GM19463 (cell line): ENCODE results near the gene MRPL58.
A peak's percentile ranks its signal among the peaks of the same experiment; 100 is the strongest.

Experiments
- ATAC-seq: cut with Tn5 transposase; IDR thresholded peaks from one replicate; pipeline ENCODE4 v1.9.1; 2021; ENCODE audit warnings: mild to moderate bottlenecking, moderate library complexity; ENCODE audit not compliant: unreplicated experiment

Gene MRPL58

DNA sequence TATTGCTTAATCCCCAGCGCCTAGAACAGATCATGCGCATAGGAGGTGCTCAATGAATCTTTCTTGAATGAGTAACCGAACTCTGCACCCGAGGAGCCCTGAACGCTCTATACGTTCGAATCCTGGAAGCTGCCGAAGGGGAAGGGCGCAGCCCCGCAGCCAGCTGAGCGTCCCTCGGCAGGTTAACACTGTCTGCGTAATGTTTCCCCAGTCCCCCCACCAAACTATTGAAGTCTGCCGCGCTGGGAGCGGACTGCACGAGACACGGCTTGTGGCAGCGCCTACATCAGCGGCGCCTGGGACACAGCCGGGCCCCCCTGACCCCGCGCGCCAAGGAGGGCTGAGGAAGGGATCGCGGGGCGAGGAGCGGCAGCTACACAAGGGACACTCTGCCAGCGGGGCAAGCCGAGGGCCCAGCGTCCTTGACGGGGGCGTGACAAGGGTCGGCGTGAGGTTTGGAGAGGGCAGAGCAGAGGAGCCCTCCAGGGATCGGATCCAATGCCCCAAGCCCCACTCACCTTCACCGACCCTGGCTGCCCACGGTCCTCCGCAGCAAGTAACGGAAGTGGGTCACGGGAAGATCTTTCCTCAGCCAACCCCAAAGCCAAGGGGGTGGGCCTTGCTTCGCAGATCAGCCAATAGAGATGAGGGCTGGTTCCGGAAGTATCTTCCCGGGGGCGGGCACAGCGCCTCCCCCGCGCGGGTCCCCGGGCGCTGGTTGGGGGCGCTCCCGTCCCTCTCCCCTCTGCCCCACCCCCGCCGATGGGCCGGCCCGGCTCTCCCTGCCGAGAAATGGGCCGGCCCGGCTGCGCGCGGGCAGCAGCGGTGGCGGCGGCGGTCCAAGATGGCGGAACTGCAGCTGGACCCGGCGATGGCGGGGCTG, 34.2 kb downstream of the MRPL58 start, which contains the start of the genes ATP5PD and KCTD2:
Gene ATP5PD (minus strand): TSS at position 563 of the 883 bp plus-strand sequence. CDS start 4,319 bp downstream, outside the sequence.
Gene KCTD2 (plus strand): TSS at position 819 of the 883 bp plus-strand sequence. CDS start 26 bp downstream, at position 845.
- peak; percentile 92 for ATAC-seq

DNA sequence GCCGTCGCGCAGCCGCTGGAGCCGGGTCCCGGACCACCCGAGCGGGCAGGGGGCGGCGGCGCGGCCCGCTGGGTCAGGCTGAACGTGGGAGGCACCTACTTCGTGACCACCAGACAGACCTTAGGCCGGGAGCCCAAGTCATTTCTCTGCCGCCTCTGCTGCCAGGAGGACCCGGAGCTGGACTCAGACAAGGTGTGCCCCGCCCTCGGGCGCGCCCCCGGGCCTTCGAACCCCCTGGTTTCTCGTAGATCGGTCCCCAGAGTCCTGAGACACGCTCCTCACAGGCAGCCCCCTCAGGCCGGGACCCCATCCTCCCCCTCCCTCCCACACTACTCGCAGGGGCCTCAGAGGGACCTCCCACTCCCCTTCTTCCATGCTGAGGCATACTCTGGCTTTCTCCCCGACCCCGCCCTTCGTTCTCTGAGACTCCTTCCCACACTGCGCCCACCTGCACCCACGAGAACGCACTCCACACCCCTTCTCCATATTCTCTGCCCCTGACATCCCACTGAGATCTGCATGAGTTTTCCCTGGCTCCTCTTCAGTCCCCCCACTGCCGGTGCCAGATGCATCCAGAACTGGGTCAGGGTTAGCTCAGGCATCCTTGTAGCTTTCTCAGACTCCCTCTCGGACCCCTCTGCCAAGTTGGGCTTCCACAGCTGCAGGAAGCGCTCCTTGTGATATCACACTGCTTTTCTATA, 35.1 kb downstream of the MRPL58 start:
- ATAC-seq, result peak; percentile 12

DNA sequence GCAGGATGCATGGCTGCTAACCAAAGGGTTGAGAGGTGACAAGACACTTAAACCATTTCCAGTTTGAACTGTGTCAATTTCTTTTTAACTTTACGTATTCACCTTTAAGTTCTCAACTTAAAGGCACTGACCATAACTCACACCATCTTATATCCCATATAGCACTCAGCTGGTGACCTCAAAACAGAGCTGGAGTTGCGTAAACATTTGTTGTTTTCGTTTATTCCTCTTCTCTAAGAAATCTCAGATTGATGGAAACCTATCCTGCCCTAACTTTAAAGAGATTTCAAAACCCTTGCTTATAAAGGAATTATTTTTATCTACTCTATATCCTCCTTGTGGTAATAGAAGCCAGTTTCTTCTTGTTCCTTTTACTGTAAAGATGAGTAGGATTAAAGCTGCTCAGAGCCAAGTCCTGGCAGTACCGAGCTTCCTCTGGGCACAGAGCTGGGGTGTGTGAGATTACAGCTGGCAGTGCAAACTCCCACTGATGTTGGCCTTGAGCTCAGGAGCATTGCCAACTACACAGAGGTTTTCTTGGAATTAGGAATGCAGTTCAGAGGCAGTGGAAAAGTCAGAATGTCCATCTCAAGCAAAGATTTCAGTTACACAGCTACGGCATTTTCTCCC, 35.9 kb downstream of the MRPL58 start:
- no peak for ATAC-seq

DNA sequence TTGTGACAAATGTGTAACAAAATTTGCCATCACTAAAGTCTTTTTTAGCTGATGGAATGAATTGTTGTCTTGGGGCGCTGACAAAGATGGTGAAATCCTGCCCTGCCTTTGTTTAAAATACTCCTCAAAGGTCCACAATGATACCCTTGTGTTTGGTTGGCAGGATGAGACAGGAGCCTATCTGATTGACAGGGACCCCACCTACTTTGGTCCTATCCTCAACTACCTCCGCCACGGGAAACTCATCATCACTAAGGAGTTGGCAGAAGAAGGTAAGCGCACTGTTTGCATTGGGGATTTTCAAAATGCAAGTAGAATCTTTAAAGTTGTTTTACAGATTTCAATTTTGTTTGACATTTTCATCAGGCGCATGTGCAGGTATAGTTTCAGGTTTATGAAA, 36.6 kb downstream of the MRPL58 start:
- ATAC-seq, result no peak

DNA sequence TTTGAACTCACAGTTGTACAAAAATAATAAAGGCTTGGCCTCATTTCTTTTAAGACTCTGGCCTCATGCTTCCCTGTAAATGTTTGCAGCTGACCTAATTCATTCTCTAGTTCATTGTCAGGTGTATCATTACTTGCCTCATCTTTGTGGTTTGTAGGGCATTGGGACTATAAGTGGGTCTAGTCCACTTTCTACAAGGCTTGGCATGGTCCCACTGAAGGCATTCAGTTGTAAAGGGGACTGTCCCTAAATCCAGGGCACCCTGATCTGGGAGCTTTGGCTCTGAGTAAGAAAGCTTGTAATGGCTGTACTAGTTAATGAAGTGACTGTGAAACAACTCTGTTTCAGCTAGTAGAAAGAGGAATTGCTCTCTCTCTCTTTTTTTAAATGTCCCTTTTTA, 37.2 kb downstream of the MRPL58 start:
- ATAC-seq, result no peak

DNA sequence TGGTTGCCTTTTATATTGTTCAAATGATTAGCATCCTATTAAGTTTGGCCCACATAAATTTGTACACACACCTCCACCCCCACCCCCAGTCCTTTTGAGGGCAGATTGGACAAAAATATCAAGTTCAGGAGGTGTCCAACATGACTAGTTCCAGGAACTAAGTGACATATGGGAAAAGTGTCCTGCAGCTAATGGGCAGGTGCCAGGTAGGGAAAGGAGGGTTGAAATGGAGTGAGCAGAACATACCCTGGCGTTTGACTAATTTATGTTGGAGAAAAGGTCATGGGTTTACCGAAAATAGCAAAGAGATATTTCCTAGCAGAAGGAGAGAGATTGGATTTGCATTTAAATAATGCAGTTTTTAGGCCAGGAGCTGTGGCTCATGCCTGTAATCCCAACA, 39.5 kb downstream of the MRPL58 start:
- no peak for ATAC-seq

DNA sequence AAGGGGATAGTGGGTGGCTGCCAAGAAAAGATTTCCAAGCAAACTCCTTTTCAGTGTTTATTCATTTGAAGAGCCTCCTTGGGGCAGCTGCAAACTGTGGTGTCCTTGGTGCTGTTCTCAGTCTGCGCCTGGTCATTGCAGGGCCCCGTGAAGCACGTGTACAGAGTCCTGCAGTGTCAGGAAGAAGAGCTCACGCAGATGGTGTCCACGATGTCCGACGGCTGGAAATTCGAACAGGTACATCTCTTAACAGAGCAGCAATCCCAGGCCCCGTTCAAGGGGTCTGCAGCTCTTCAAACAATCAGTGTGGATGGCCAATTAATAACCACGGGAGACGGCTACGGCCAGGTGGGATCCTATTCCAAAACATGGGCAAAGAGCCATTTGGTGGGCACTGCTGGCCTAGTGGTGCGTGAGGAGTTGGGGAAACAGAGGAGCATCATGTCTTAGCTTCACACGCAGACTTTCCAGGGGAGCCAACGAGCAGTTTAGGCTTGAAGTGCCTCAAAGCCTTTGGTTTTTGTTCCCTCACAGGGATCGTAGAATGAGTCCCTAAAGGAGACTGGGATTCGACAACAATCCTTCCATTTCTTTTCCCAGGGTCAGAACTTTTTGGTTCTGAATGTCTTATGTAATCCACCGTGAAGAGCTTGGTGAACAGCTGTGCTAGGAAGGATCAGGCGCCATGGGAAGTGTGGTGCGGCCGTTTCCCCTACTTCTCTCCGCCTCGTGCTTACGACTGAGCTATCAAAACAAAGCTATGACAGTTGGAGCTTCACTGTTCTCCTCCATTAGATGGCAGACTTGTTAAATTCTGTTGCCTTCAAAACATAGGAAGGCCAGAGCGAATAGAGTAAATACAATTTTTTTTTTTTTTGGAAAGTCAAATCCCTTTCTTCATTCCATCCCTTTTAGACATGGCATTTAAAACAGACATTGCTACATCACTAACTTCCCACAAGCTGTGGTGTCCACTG, 47.2 kb downstream of the MRPL58 start:
- no peak for ATAC-seq

DNA sequence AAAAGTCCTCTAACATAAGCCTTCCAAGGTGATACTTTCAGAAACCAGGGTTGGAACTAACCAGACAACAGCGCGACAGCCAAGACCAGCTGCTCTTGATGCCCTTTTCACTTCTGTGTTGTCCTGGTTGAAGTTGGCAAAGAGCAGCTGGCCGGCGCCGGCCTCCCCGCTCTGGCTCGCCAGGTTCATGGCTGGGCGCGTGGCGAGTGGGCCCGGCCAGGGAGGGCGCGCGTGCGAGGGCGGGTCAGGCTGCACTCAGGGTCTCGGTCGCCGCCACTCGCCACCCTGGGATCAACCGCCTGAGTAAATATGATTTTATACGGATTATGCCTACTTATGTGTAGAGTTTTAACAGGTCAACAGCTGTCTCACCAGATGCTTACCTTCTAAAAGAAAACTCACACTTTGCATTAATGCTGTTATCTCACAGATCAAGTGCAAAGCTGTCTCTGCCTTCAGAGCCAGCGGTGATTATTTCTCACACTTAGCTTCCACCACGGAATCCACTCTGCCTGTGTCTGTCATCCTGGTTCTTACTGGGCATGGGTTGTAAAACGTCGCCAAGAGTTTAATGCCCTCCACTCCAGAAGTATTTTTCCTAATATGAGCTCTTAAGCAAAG, 48.1 kb downstream of the MRPL58 start:
- no peak for ATAC-seq

DNA sequence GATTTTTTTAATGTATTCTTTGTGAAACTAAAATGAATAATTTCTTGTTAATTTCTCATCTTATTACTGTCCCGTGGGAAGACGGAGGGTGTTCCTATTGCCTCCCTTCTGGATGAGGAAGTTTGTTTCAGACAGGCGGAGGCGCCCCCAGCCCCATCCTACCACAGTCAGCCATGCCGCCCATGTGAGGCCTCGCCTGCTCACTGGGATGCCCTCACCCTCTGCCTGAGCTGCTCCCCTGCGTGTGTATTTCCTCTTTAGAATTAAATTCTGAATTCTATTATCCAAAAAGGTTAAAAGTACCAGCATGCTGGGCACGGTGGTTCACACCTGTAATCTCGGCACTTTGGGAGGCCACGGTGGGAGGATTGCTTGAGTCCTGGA, 48.6 kb downstream of the MRPL58 start:
- ATAC-seq, result no peak

DNA sequence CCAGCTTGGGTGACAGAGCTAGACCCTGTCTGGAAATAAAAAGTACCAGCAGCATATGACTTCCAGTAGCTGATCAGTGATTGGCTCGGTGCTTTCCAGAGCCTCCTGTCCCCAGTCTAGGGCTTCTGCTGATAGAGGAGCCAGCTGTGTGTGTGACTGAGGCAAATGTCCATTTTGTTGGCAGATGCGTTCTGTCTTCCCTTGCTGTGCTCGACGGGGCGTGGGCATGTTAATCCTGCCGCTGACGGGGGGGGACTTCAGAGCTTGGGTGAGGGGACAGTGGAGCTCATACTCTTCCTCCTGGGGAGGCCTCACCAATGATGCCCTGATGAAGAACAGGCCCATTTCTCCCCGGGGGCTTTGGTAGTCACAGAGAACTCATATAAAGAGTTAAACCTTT, 49.1 kb downstream of the MRPL58 start:
- no peak for ATAC-seq

DNA sequence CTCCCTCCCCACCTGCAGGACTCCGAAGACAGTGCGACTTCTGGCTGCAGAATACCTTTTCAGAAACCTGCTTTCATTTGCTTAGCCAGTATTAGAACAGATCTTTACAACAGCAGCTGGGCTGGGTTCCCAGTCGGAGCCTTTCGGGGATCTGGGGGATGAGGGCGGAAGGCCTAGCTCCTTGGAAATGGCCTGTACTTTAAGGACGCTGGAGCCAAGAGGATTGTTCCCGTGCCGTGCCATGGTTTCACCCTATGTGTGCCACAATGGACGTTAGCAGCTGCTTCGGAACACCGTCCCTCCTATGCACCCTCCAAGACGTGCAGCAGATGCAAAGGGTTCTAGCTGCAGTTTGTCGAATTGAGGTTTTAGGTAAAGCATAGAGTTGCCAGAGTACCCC, 50.7 kb downstream of the MRPL58 start:
- ATAC-seq, result no peak

DNA sequence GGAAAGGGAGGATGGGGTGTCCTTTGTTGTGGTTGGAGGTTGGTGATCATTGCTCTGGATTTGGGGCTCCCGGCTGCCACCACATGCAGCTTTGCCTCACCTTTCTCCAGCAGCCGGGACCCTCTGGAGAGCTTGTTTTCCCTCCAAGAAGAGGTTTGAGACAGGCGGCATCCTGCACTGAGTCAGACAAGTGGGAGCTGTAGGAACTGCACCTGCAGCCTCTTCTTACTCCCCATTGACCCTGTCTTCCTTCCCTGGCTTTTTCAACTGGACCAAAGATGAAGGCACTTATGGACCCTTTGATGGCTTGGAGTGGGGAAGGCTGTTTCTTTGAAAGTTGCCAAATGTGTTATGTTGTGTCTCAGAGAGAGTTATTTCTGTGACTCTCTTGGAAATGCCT, 51.2 kb downstream of the MRPL58 start:
- ATAC-seq, result no peak

DNA sequence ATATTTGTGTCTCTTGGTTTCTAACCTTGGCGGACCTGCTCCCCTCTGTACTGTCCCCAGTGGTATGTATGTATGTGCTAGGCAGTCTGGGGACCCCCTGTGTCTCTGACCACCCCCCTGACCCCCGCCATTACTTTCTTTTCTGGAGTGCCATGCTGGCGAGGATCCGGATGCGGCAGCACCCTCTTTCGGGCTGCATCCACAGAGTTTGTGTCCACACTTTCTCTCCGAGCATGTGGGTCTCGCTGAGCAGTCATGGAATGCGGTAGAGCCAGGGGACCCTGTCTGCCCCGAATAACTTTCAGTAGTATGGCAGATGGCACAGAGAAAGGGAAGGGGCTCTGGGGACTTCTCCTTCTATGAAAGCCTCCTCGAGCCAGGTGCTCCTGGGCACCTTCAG, 51.6 kb downstream of the MRPL58 start:
- ATAC-seq, result no peak

DNA sequence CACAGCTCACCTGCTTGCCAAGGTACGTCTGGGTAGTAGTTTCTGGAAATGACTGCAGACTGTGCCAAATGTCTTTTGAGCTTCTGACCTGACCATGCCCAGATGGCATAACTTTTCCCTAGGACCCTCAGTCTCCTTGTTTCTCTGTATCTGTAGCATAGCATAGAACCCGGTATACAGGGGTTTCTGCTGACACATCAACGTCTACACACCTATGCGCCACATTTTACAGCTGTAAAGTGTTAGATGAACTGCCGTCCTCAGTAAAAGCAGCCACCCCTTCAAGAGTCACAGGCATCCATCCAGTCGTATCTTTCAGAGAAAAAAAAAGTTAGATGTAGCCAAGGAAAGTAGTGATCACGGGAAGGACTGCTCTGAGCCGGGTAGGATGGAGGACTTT, 52.0 kb downstream of the MRPL58 start:
- no peak for ATAC-seq

DNA sequence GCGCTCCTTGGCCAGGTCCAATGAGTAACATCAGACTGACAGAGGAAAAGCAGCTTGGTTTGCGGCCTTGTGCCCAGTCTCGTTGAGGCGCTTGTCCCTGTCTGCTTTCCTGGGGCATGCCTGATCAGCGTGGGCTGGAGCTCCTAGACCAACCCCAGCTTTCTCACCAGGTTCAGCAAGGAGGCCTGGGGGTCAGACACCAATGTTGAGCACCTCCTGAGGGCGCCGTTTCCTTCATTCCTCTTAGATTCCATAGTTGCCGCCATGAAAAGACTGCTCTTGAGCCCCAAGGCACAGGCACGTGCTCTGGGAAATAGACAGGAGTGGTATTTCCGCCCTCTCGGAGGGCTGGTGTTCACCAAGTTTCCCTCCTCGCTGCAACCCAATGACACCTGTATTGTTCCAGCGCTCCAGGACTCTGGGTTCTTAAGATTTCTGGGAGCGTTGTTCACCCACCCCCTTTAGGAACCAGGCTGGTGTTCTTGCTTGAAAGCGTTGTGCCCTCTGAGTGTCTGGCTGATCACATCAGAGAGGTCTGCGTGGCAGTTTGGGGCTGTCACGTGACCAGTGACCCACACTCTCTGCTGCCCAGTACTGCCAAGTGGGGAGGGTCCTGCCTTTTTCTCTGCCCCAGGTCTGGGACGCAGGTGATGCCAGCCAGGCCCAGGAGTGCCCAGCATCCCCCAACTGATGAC, 52.5 kb downstream of the MRPL58 start:
- no peak for ATAC-seq

DNA sequence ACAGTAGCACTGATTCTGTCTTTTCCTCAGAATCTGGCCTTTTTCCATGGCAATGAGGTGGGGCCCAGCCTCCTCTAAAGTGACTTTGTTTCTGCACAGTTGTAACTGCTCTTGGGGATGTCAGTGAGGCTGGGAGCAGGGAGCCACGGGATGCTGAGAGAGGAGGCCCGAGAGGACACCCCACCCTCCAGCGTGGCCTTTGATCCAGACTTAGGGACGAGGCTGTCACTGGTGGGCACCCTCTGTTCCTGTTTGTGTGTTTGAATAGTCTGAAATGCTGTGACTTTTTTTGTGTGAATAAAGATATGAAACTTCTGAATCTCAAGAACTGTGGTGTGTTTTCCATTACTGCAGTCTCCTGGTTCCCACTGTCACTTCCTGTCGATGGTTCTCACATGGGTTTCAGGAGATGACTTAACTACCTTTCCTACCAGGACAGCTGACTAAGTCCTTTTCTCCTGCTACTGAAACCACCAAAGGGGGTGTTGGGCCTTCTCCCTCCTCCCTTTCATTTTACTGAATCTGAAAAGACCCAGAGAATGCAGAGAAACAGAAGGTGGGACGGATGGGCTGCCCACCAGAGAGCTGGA, 53.2 kb downstream of the MRPL58 start:
- ATAC-seq, result no peak

DNA sequence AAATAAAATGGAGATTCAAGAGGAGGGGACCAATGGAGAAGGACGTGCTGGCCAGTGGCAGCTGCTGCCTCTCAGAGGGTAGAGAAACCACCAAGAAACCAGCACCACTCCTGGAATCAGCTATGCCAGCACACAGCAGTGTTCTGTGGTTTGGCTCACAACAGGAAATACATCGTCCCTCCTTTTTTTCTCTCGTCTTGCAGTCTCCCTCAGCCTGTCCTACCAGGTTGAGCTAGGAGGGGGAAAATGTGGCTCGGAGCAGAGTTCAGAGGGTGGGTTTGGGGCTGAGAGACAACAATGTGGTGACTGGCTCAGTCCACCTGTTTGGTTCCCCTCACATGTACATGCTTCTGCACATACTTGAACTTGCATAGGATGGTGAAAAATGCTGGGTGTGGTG, 55.4 kb downstream of the MRPL58 start:
- no peak for ATAC-seq

DNA sequence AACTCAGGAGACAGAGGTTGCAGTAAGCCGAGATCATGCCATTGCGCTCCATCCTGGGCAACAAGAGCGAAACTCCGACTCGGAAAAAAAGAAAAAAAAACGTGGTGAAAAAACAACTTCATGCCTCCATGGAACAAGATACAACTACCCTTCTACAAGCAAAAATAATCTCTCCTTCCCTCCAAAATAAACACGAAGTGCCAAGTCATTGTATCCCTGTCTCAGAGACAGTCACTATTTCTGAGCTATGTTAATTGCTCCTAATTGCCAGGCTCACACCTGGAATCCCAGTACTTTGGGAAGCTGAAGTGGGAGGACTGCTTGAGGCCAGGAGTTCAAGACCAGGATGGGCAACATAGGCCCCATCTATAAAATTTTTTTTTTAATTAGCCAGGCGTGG, 56.3 kb downstream of the MRPL58 start:
- no peak for ATAC-seq

DNA sequence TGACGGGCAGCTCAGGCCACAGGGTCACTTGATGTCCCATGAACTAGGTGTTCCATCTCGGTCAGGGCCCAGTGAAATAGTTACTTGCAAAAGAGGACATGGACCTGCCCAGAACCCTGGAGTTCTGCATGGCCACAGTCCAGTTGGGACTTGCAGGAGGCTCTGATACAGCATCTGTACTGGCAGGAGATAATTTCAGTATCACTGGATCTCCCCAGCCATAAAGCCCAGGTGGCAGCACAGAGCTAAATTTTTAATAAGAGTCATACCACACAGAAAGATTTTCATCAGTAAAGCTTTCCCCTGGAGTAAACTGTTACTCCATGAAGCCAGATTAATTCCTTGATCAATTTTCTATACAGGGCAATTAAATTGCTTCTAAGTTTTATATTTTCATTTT, 57.3 kb downstream of the MRPL58 start:
- no peak for ATAC-seq
